Measurements from ENCODE around the gene BRD9.
A peak's percentile ranks its signal among the peaks of the same experiment; 100 is the strongest.
"Not testable (repeated sequence)": the region's sequence is repeated elsewhere in the genome, so short reads cannot be mapped to it uniquely, and the experiment has no call there.

Gene BRD9

GRCh38 chr5:849651-850301 is 42.8 kb downstream of the BRD9 start:
- no peaks in the 10 kb centered on the region for H3K27me3 Mint-ChIP-seq (ENCODE audit: low read depth)
- H3K36me3 Mint-ChIP-seq (ENCODE audit: low read depth): no peaks in the 10 kb centered on the region
- no peaks in the 10 kb centered on the region for H3K9me3 Mint-ChIP-seq
- H3K4me1 Mint-ChIP-seq (ENCODE audit: low read depth): no peaks in the 10 kb centered on the region
- H3K27ac Mint-ChIP-seq: no peak overlapping the region
- no peak for DNase-seq (ENCODE audit: low spot score)
- no peak overlapping the region for H3K4me3 Mint-ChIP-seq

GRCh38 chr5:848671-849111 is 43.9 kb downstream of the BRD9 start:
- no peaks in the 10 kb centered on the region for H3K27me3 Mint-ChIP-seq (ENCODE audit: low read depth)
- no peaks in the 10 kb centered on the region for H3K4me1 Mint-ChIP-seq (ENCODE audit: low read depth)
- no peak for DNase-seq (ENCODE audit: low spot score)
- H3K4me3 Mint-ChIP-seq: no peak overlapping the region
- H3K36me3 Mint-ChIP-seq (ENCODE audit: low read depth): no peaks in the 10 kb centered on the region
- no peak overlapping the region for H3K27ac Mint-ChIP-seq
- H3K9me3 Mint-ChIP-seq: no peaks in the 10 kb centered on the region

- not testable (repeated sequence) for H3K9me3 Mint-ChIP-seq; H3K27ac Mint-ChIP-seq; H3K4me1 Mint-ChIP-seq (ENCODE audit: low read depth); DNase-seq (ENCODE audit: low spot score); H3K36me3 Mint-ChIP-seq (ENCODE audit: low read depth); H3K27me3 Mint-ChIP-seq (ENCODE audit: low read depth); H3K4me3 Mint-ChIP-seq
These were observed 44.9 kb downstream of the BRD9 start for GRCh38 chr5:847736-848135.

GRCh38 chr5:847212-847611 is 45.4 kb downstream of the BRD9 start:
- H3K27me3 Mint-ChIP-seq (ENCODE audit: low read depth); H3K27ac Mint-ChIP-seq; H3K9me3 Mint-ChIP-seq; H3K4me1 Mint-ChIP-seq (ENCODE audit: low read depth); DNase-seq (ENCODE audit: low spot score); H3K4me3 Mint-ChIP-seq; H3K36me3 Mint-ChIP-seq (ENCODE audit: low read depth): not testable (repeated sequence)

- not testable (repeated sequence) for H3K4me1 Mint-ChIP-seq (ENCODE audit: low read depth); H3K36me3 Mint-ChIP-seq (ENCODE audit: low read depth); H3K27me3 Mint-ChIP-seq (ENCODE audit: low read depth); H3K9me3 Mint-ChIP-seq; H3K4me3 Mint-ChIP-seq; H3K27ac Mint-ChIP-seq
- DNase-seq (ENCODE audit: low spot score): peak; percentile 17
These were observed 46.0 kb downstream of the BRD9 start for GRCh38 chr5:846602-847091.

GRCh38 chr5:845676-846601 is 46.7 kb downstream of the BRD9 start:
- not testable (repeated sequence) for H3K27ac Mint-ChIP-seq

GRCh38 chr5:845031-845675 is 47.4 kb downstream of the BRD9 start:
- H3K4me1 Mint-ChIP-seq (ENCODE audit: low read depth); H3K36me3 Mint-ChIP-seq (ENCODE audit: low read depth); DNase-seq (ENCODE audit: low spot score); H3K27me3 Mint-ChIP-seq (ENCODE audit: low read depth); H3K9me3 Mint-ChIP-seq; H3K27ac Mint-ChIP-seq; H3K4me3 Mint-ChIP-seq: not testable (repeated sequence)

More at GRCh38 chr5:845676-846601, 46.7 kb downstream of the BRD9 start:
- H3K4me3 Mint-ChIP-seq; H3K4me1 Mint-ChIP-seq (ENCODE audit: low read depth); H3K9me3 Mint-ChIP-seq; DNase-seq (ENCODE audit: low spot score); H3K36me3 Mint-ChIP-seq (ENCODE audit: low read depth); H3K27me3 Mint-ChIP-seq (ENCODE audit: low read depth): not testable (repeated sequence)

- not testable (repeated sequence) for H3K36me3 Mint-ChIP-seq (ENCODE audit: low read depth); H3K4me3 Mint-ChIP-seq; H3K27me3 Mint-ChIP-seq (ENCODE audit: low read depth); H3K4me1 Mint-ChIP-seq (ENCODE audit: low read depth); DNase-seq (ENCODE audit: low spot score); H3K9me3 Mint-ChIP-seq; H3K27ac Mint-ChIP-seq
These were observed 48.2 kb downstream of the BRD9 start for GRCh38 chr5:844426-844825.

GRCh38 chr5:843926-844325 is 48.7 kb downstream of the BRD9 start:
- not testable (repeated sequence) for H3K4me3 Mint-ChIP-seq; H3K27ac Mint-ChIP-seq; H3K4me1 Mint-ChIP-seq (ENCODE audit: low read depth); DNase-seq (ENCODE audit: low spot score); H3K36me3 Mint-ChIP-seq (ENCODE audit: low read depth); H3K27me3 Mint-ChIP-seq (ENCODE audit: low read depth); H3K9me3 Mint-ChIP-seq

- DNase-seq (ENCODE audit: low spot score): not testable (repeated sequence)
These were observed 49.2 kb downstream of the BRD9 start for GRCh38 chr5:843371-843770.

GRCh38 chr5:842402-843221 is 50.0 kb downstream of the BRD9 start:
- not testable (repeated sequence) for H3K27ac Mint-ChIP-seq; DNase-seq (ENCODE audit: low spot score); H3K27me3 Mint-ChIP-seq (ENCODE audit: low read depth); H3K36me3 Mint-ChIP-seq (ENCODE audit: low read depth); H3K4me1 Mint-ChIP-seq (ENCODE audit: low read depth); H3K9me3 Mint-ChIP-seq; H3K4me3 Mint-ChIP-seq

More at GRCh38 chr5:843371-843770, 49.2 kb downstream of the BRD9 start:
- not testable (repeated sequence) for H3K9me3 Mint-ChIP-seq; H3K4me3 Mint-ChIP-seq; H3K27ac Mint-ChIP-seq; H3K4me1 Mint-ChIP-seq (ENCODE audit: low read depth); H3K27me3 Mint-ChIP-seq (ENCODE audit: low read depth); H3K36me3 Mint-ChIP-seq (ENCODE audit: low read depth)

GRCh38 chr5:841531-842401 is 50.8 kb downstream of the BRD9 start:
- H3K27me3 Mint-ChIP-seq (ENCODE audit: low read depth); H3K36me3 Mint-ChIP-seq (ENCODE audit: low read depth); H3K4me3 Mint-ChIP-seq; H3K9me3 Mint-ChIP-seq; H3K27ac Mint-ChIP-seq; H3K4me1 Mint-ChIP-seq (ENCODE audit: low read depth); DNase-seq (ENCODE audit: low spot score): not testable (repeated sequence)

GRCh38 chr5:840974-841435 is 51.6 kb downstream of the BRD9 start:
- H3K36me3 Mint-ChIP-seq (ENCODE audit: low read depth); DNase-seq (ENCODE audit: low spot score); H3K4me3 Mint-ChIP-seq; H3K27ac Mint-ChIP-seq; H3K4me1 Mint-ChIP-seq (ENCODE audit: low read depth); H3K27me3 Mint-ChIP-seq (ENCODE audit: low read depth); H3K9me3 Mint-ChIP-seq: not testable (repeated sequence)
